GM21717 (cell line): Measurements from ENCODE around the gene PRSS57.
A peak's percentile ranks its signal among the peaks of the same experiment; 100 is the strongest.

Source experiments
- ATAC-seq: cut with Tn5 transposase; IDR thresholded peaks from one replicate; pipeline ENCODE4 v1.9.1; 2021; ENCODE audit warnings: mild to moderate bottlenecking, moderate library complexity; ENCODE audit not compliant: unreplicated experiment

The PRSS57 gene

GRCh38 chr19:639253-640160, 55.7 kb downstream of the PRSS57 start, which contains the start of gene FGF22:
Gene FGF22 (plus strand): TSS chr19:639879. CDS start chr19:639926, 47 bp downstream.
- ATAC-seq: peak; percentile 32

DNA sequence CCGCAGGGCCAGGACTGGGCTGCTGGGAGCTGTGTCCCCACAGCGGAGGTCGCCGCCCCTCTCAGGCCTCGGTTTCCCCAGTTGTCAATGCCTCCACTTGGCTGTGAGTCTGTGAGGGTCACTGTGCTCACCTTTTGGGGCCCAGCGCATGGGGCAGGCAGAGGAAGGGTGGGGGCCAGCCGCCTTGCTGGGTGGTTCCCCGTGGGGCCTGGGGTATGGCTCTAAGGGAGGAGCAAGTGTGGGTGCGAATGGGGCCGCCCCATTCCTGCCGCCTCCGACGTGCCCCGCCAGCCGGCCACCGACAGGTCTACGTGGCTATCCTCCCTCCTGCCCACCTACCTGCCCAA, 56.4 kb downstream of the PRSS57 start:
- ATAC-seq: no peak
